Measurements from ENCODE around the gene HPCA.

The HPCA gene

GRCh38 chr1:32926562-32926961 is 40.3 kb downstream of the HPCA start:
- DNase-seq (ENCODE audit: extremely low spot score, insufficient read length, low read depth) (no peak), FAIRE-seq (no peak)

GRCh38 chr1:32927441-32927840 is 41.1 kb downstream of the HPCA start:
- DNase-seq (ENCODE audit: extremely low spot score, insufficient read length, low read depth) (no peak), FAIRE-seq (no peak)

DNA sequence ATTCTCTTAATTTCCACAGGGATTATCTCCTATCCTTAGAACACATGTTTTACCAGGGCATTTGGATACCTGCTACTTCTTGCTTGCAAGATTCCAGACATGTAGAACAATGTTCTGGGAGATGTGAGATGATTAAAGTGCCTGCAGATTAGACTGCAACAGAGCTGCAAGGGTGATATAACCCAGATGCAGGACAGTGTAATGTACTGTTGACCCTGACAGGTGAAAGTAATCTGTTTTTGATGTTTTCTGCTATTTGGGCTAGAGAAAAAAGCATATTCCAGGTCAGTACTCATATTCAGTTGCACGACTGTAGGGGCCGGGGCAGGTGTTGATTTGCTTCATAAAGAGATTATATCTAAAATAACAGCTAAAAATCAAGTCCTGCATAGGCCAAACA is 42.0 kb downstream of the HPCA start:
- FAIRE-seq (no peak), DNase-seq (ENCODE audit: extremely low spot score, insufficient read length, low read depth) (no peak)

- no peak for DNase-seq (ENCODE audit: extremely low spot score, insufficient read length, low read depth)
- FAIRE-seq, result no peak
These were observed 42.4 kb downstream of the HPCA start for GRCh38 chr1:32928715-32929114.

DNA sequence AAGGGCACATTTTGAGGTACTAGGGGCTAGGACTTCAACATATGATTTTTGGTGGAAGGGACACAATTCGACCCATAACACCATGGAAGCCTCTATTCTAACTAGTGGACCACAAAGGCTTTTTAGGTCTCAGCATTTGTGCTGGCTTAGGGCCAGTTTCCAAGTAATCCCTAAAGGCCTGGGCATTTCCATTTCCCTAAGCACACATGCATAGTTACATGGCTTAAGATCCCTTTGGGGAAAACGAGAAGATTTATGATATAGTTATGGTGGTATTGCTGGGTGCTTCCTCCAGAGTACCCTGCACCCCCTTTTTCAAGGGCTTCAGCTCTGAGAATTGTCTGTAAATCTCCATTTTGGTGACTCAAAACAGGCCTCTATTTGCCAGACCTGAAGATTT is 43.1 kb downstream of the HPCA start:
- DNase-seq (ENCODE audit: extremely low spot score, insufficient read length, low read depth) (no peak), FAIRE-seq (no peak)

GRCh38 chr1:32931760-32932159 is 45.5 kb downstream of the HPCA start:
- DNase-seq (ENCODE audit: extremely low spot score, insufficient read length, low read depth), result no peak
- no peak for FAIRE-seq

GRCh38 chr1:32933742-32934322 is 47.5 kb downstream of the HPCA start:
- DNase-seq (ENCODE audit: extremely low spot score, insufficient read length, low read depth) (no peak), FAIRE-seq (no peak)

- FAIRE-seq (no peak), DNase-seq (ENCODE audit: extremely low spot score, insufficient read length, low read depth) (no peak)
These were observed 48.2 kb downstream of the HPCA start for GRCh38 chr1:32934535-32934934.

- no peak for DNase-seq (ENCODE audit: extremely low spot score, insufficient read length, low read depth)
- no peak for FAIRE-seq
These were observed 50.8 kb downstream of the HPCA start for GRCh38 chr1:32937061-32937460.

DNA sequence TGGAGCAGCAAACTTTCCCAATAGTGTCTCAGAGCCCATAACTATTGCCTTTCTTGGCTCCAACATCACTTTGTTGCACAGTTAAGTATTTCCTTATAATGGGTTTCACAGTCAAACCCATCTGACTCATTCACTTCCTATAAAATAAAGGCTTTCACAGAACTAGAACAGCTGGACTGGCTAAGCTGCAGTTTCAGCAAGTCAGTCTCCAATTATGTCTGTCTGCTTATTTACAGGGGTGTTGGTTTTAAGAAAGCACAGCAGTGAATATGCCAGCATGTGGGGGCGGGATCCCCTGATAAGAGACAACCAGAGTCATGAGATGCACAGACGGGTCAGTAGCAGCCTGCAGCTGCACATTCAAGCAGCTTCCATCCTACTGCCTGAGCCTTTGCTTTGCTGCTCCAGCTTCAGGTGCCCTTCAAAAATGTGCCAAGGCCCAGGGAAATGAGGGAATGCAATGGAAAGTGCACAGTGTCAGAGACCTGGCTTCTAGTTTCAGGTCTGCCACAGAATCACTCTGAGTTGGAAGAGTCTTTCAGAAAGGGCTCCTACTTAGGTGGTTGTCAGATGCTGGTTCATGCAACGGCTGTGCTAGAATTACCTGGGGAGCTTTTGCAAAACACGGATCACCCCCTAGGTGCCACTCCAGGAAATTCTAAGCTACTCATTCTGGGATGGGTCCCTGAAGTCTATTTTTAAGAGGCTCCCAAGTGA is 53.5 kb downstream of the HPCA start:
- no peak for FAIRE-seq
- no peak for DNase-seq (ENCODE audit: extremely low spot score, insufficient read length, low read depth)

GRCh38 chr1:32944180-32944579 is 57.9 kb downstream of the HPCA start:
- FAIRE-seq (no peak), DNase-seq (ENCODE audit: extremely low spot score, insufficient read length, low read depth) (no peak)
